Fibroblast of villous mesenchyme (primary cell): ENCODE data around the gene DOLK. TPM values are rescaled to one million over a fixed set of nuclear protein-coding genes. Genes with fewer than 3 reads are reported as not detected.

Experiments used
- DNase-seq: peaks from one replicate; pipeline ENCODE4 v3.0.0-alpha.2; 2010; ENCODE audit warnings: low read depth
- H3K4me3 ChIP-seq: 2 replicates; pipeline ENCODE4 v1.5.1; 2011; ENCODE audit warnings: low read depth, mild to moderate bottlenecking, low read length
- total RNA-seq: library from RNA; depleted of rRNA; stranded (reverse); fragments of >200 nt; gene quantifications from 2 replicates; pipeline ENCODE4 v1.2.3, GENCODE V29; 2012
- TF ChIP-seq, protein P1 (sequence below): IDR thresholded peaks from 2 replicates; pipeline ENCODE4 v1.5.1; 2012; ENCODE audit warnings: low read depth, mild to moderate bottlenecking, low read length; ENCODE audit not compliant: insufficient read depth

DOLK gene
- total RNA-seq, 1 donor: 31.5 TPM

DNA sequence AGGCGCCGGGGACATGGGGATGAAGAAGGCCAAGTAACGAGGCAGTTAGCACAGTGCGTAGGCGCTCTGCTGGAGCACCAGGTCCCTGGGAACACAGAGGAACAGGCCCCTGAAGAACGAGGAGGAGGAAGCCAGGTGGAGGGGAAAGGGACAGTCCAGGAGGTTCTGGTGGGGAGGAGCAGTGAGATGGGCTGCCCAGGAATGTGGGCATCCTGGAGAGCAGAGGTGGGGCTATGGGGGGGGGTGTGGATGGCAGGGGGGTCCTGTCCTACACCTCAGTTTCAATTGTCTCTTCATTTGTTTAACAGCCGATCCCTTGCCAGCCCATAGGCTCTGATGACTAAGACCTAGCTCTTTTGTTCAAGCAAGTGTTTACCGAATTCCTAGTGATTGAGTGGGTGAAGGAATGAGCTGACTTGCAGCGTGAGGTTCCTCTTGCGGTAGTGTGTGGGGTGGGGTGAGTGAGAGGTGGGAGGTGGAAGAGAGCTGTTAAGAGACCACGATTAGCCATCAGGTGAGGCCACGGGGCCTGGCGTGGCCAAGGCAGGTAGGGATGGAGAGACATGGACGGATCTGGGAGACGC, 35.0 kb downstream of the DOLK start:
- peak; percentile 55 for DNase-seq
- TF ChIP-seq, protein P1, sequence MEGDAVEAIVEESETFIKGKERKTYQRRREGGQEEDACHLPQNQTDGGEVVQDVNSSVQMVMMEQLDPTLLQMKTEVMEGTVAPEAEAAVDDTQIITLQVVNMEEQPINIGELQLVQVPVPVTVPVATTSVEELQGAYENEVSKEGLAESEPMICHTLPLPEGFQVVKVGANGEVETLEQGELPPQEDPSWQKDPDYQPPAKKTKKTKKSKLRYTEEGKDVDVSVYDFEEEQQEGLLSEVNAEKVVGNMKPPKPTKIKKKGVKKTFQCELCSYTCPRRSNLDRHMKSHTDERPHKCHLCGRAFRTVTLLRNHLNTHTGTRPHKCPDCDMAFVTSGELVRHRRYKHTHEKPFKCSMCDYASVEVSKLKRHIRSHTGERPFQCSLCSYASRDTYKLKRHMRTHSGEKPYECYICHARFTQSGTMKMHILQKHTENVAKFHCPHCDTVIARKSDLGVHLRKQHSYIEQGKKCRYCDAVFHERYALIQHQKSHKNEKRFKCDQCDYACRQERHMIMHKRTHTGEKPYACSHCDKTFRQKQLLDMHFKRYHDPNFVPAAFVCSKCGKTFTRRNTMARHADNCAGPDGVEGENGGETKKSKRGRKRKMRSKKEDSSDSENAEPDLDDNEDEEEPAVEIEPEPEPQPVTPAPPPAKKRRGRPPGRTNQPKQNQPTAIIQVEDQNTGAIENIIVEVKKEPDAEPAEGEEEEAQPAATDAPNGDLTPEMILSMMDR: no peak
- H3K4me3 ChIP-seq: no peak overlapping the region

DNA sequence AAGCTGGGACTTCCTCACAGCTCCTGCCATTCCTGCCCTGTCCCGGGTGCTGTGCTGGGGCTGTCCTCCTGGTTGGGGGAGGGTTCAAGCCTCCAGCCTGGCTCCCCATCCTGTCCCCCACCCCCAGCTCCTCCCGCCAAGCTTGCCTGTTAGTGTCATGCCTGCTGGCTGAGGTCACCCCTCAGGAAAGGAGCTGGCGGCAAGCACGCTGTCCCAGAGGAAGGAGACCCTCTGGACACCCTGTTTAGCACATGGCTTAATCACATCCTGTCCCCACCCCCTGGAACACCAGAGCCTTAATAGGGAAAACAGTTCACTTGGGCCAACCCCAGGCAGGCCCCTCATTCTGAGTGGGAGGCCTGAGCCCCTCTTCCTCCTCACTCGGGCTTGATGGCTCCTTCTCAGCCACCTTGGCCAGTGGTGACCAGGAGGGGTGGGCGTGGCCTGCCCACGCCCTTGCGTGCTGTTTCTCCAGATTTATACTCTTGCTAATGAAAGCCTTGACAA, 35.8 kb downstream of the DOLK start:
- TF ChIP-seq, protein P1: no peak
- no peak overlapping the region for H3K4me3 ChIP-seq
- peak; percentile 40 for DNase-seq

DNA sequence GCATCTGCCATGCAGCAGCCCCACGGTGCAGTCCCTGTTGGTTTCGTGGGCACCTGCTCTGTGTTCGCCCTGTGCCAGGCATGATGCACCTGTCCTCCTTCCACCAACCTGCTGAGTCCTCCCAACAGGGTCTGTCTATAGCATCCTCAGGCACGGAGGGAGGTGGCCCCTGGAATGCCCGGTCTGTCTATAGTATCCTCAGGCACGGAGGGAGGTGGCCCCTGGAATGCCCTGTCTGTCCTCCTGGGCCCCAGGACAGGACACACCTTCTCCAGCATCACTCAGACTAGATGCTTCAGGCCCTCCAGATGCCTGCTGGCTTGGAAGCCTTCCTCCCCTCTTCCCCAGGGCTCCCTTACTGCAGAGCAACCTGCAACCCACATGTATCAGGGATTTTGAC, 36.5 kb downstream of the DOLK start:
- DNase-seq: no peak
- no peak overlapping the region for H3K4me3 ChIP-seq
- TF ChIP-seq, protein P1: no peak

DNA sequence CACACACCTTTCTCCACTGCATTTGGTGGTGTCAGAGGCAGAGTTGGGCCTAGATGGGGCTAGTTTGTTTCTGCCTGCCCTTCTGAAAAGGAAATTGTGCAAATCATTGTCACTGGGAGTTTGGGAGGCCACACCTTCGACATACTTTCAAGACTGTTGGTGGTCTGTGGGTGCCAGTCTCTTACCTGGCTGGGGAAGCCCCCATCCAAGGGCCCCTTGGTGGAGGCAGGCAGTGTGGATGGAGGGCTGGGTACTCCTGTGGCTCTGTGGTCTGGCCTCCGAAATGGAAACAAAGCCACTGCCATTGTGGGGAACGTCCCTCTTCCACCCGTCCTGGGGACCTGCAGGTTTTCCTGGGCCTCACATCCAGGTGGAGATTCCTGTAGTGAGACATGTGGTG, 37.5 kb downstream of the DOLK start:
- no peak overlapping the region for H3K4me3 ChIP-seq
- TF ChIP-seq, protein P1: no peak
- DNase-seq: no peak

DNA sequence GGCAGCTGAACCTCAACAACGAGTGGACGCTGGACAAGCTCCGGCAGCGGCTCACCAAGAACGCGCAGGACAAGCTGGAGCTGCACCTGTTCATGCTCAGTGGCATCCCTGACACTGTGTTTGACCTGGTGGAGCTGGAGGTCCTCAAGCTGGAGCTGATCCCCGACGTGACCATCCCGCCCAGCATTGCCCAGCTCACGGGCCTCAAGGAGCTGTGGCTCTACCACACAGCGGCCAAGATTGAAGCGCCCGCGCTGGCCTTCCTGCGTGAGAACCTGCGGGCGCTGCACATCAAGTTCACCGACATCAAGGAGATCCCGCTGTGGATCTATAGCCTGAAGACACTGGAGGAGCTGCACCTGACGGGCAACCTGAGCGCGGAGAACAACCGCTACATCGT, 39.0 kb downstream of the DOLK start:
- no peak for DNase-seq
- TF ChIP-seq, protein P1: no peak
- H3K4me3 ChIP-seq: no peak overlapping the region

DNA sequence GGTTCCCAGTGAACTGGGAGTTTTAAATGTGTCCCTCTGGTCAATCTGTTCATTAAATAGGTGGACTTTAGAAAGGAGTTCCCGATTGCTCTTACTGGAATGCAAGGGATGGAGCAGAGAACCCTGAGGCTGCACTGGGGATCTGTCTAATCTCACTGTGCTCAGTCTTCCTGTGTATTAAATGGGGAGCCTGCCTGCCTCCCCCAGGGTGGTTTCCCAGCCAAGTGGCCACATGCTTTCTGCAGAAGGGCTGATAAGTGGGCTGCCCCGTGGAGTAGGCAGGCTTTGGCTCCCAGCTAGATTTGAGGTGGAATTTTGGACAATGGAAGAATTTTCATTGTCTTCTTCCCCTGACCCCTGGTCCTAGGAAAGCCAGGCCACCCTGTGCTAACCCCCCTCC, 40.7 kb downstream of the DOLK start:
- H3K4me3 ChIP-seq: no peak overlapping the region
- peak; percentile 35 for DNase-seq
- TF ChIP-seq, protein P1: no peak

DNA sequence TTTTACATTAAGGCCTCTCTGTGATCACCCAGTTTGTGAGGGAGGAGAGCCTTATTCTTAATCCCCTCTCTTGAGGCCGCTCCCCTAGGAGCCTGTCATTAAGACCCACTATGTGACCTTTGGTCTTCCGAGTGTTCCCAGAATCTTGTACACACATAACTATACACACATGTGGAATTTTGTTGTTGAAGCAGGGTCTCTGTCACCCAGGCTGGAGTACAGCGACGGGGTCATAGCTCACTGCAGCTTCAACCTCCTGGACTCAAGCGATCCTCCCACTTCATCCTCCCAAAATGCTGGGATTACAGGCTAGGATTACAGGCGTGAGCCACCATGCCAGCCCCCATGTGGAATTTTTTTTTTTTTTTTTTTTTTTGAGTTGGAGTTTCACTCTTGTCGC, 41.4 kb downstream of the DOLK start:
- DNase-seq: no peak
- no peak overlapping the region for H3K4me3 ChIP-seq
- TF ChIP-seq, protein P1: no peak
